Measurements from ENCODE around the gene HOXB5.

The HOXB5 gene

GRCh38 chr17:48589831-48590606 is 3.6 kb downstream of the HOXB5 start, which contains the start of gene HOXB3:
Gene HOXB3 (minus strand): TSS chr17:48590241. CDS start chr17:48552474, 37,767 bp downstream.
- no peak for TF ChIP-seq CTCF (IDR thresholded peaks at IDR 0.05)

DNA sequence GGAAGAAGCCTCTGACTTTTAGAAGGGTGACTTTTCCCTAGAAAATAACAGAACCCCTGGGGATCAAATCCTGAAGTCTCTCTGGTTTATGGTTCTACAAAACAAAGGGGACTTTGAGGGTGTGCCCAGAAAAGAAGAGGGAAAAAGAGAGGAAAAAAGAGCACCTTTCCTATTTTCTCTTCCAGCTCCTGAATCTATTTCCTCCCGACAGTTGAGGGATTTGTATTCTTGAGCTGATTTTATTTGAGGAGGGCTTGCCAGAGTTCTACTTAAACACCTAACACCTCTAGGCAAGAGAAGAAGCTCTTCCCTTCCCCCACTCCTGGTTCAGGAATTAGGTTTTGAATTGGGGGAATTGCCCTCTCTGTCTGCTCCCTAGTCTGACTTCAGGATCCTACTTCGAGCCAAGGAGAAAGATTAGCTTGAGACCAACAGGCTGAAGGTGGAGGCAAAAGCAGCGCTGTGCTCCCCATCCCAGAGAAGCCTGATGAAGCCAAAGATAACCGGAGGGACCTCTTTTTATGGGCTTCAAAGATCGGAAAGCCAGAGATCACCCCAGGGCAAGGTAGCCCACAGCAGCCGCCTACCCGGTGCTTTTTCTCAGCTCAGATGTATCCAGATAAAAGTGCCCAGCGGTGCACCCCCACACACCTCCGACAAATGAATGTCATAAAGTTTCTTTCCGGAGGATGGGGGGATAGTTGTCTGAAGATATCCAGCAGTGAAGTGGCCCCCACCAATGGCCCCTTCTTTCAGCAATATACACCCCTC is 4.3 kb downstream of the HOXB5 start:
- TF ChIP-seq CTCF (IDR thresholded peaks at IDR 0.05): no peak

DNA sequence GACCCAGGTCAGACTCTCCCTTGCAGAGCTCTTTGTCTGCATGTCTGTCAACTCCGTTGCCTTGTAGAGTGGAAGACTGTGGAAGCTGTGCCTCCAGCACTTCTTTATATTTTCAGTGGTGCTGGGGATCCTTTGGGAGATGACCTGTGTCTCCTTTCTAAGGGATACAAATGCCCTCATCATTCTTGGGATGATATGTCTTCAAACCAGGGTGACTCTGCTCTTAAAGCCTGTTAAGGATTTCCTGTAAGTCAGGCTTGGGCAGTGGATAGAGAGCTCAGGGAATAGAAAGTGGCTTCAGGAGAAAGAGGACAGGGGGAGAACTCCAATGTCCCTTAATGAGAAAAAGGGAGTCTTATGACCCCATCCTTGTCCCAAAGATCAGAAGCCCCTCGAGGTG is 5.1 kb downstream of the HOXB5 start:
- no peak for TF ChIP-seq CTCF (IDR thresholded peaks at IDR 0.05)

DNA sequence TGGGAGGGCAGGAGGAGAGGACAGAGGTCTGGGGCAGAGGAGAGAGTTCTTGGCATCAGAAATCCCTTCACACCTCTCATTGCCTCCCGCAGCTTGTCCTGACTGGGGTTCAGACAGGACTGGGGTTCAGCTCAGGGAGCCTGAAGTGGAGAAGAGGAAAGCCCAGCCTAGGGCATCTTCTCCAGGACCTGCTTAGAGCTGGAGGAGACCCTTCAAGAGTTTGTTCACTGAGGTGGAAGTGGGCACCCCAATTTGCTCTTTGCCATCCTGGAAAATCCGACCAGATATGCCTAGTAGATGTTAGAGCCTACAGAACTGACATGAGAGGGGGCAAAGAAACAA is 5.5 kb downstream of the HOXB5 start:
- no peak for TF ChIP-seq CTCF (IDR thresholded peaks at IDR 0.05)

DNA sequence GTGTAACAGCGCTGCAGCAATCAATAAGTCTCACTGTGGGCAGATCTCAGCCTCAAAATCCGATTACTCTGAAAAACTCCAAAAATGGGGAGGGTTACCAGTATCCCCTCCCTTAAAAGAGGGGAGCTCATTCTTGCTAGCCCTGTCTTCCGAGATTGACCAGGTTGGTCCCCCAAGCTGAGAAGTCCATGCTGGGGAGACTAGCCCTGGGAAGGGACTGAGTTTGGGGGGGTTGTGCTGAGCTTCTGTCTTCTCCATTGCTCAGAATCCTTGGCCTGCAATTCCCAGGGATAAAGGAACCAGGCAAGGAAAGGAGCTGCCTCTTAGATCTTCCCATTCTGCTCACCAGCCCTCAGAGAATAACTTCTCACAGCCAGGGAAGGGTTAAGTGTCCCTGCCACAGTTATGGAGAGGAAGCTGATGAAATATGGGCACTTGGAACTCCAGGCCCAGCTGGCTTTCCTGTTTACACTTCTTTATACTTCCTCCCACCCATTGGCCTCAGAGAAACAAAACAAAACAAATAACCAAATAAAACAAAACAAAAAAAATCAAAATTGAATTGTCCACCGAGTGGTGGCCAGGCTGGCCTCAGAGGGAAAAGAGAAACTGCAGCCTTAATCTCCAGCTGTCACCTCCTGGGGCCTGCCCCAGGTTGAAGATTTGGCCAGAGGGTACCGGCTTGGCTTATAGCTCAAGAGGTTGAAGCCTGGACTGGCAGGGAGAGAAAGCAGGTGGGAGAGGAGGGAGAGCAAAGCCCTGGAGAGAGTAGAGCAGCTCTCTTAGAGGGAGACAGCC is 6.1 kb downstream of the HOXB5 start:
- no peak for TF ChIP-seq CTCF (IDR thresholded peaks at IDR 0.05)

GRCh38 chr17:48586355-48587258 is 7.0 kb downstream of the HOXB5 start:
- TF ChIP-seq CTCF (IDR thresholded peaks at IDR 0.05): no peak

Measured in LNCAP (cell line).